Hepatic stellate cell (primary cell): ENCODE results near the gene USP32.
"Not testable (repeated sequence)": the region's sequence is repeated elsewhere in the genome, so short reads cannot be mapped to it uniquely, and the experiment has no call there.

Experiments
- DNase-seq: peaks from one replicate; pipeline ENCODE4 v3.0.0; 2011; ENCODE audit warnings: low spot score

Gene USP32

GRCh38 chr17:60333072-60333471 is 58.9 kb downstream of the USP32 start:
- not testable (repeated sequence) for DNase-seq

- no peak for DNase-seq
These were observed 59.4 kb downstream of the USP32 start for GRCh38 chr17:60332574-60332973.

GRCh38 chr17:60330731-60331130 is 61.2 kb downstream of the USP32 start:
- DNase-seq, result no peak

- no peak for DNase-seq
These were observed 63.3 kb downstream of the USP32 start for GRCh38 chr17:60328679-60329078.

- no peak for DNase-seq
These were observed 64.0 kb downstream of the USP32 start for GRCh38 chr17:60327901-60328273.

GRCh38 chr17:60327134-60327900 is 64.6 kb downstream of the USP32 start:
- DNase-seq, result no peak

- no peak for DNase-seq
These were observed 65.2 kb downstream of the USP32 start for GRCh38 chr17:60326702-60327101.

GRCh38 chr17:60325730-60326524 is 66.0 kb downstream of the USP32 start:
- DNase-seq, result no peak

- no peak for DNase-seq
These were observed 68.2 kb downstream of the USP32 start for GRCh38 chr17:60323754-60324153.

- no peak for DNase-seq
These were observed 69.9 kb downstream of the USP32 start for GRCh38 chr17:60322056-60322387.

- DNase-seq, result no peak
These were observed 70.4 kb downstream of the USP32 start for GRCh38 chr17:60321336-60322055.

GRCh38 chr17:60318830-60319229 is 73.1 kb downstream of the USP32 start:
- DNase-seq, result no peak

- DNase-seq, result no peak
These were observed 73.6 kb downstream of the USP32 start for GRCh38 chr17:60318326-60318725.

GRCh38 chr17:60315650-60316049 is 76.3 kb downstream of the USP32 start:
- DNase-seq, result no peak

GRCh38 chr17:60314900-60315299 is 77.0 kb downstream of the USP32 start:
- not testable (repeated sequence) for DNase-seq

GRCh38 chr17:60314423-60314822 is 77.5 kb downstream of the USP32 start:
- no peak for DNase-seq

- DNase-seq, result no peak
These were observed 80.0 kb downstream of the USP32 start for GRCh38 chr17:60311936-60312335.

- DNase-seq, result no peak
These were observed 80.7 kb downstream of the USP32 start for GRCh38 chr17:60311186-60311585.

GRCh38 chr17:60305141-60305540 is 86.8 kb downstream of the USP32 start:
- DNase-seq, result no peak

- DNase-seq, result no peak
These were observed 87.4 kb downstream of the USP32 start for GRCh38 chr17:60304502-60304901.

GRCh38 chr17:60303406-60304099 is 88.4 kb downstream of the USP32 start:
- no peak for DNase-seq

- DNase-seq, result no peak
These were observed 90.3 kb downstream of the USP32 start for GRCh38 chr17:60301649-60302048.
